Activated CD4-positive, alpha-beta T cell treated with anti-CD3 and anti-CD28 coated beads, Interleukin-2, amount 50 U/mL, for 48 hours (primary cell): ENCODE data around the gene PIN1.
"Not testable (repeated sequence)": the region's sequence is repeated elsewhere in the genome, so short reads cannot be mapped to it uniquely, and the experiment has no call there.

Experiments used
- DNase-seq, 2 experiments: peaks; one replicate each; pipeline ENCODE4 v3.0.0-alpha.2; 2020

PIN1 gene

DNA sequence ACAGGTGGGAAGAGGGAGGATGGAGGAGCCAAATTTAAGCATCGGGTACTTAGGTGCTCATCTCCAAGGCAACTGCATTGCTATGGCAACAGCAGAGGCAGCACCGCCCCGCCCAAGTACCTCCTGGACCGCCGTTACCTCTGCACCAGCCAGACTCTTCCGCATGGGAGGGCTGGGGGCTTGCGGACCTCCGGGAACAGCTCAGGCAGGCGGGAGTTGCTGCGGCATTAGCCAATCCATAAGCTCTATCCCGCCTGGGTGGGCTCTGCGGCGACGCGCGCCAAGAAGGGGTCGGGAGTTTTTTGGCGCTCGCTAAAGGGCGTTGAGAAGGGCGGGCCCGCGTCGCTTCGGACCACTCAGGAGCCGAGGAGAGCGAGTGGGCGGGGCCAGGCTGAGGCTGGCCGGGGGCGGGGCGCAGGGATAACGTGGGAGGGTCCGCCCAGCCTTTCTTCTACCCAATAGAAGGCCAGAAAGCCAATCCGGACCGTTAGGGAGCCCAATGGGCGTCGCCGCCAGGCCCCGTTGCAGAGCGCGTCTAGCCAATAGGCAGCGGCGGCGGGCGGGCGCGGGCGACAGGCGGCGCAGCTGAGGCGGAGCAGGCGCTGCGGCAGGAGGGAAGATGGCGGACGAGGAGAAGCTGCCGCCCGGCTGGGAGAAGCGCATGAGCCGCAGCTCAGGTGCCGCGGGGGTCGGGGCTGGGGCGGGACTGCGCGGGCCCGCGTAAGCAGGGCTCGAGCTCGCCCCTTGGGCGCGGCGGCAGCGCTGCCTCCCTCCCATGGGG is at the start of gene PIN1:
Gene PIN1 (plus strand): TSS at position 593 of the 781 bp plus-strand sequence. CDS start 27 bp downstream, at position 620.
- peak; percentile 99 for DNase-seq

DNA sequence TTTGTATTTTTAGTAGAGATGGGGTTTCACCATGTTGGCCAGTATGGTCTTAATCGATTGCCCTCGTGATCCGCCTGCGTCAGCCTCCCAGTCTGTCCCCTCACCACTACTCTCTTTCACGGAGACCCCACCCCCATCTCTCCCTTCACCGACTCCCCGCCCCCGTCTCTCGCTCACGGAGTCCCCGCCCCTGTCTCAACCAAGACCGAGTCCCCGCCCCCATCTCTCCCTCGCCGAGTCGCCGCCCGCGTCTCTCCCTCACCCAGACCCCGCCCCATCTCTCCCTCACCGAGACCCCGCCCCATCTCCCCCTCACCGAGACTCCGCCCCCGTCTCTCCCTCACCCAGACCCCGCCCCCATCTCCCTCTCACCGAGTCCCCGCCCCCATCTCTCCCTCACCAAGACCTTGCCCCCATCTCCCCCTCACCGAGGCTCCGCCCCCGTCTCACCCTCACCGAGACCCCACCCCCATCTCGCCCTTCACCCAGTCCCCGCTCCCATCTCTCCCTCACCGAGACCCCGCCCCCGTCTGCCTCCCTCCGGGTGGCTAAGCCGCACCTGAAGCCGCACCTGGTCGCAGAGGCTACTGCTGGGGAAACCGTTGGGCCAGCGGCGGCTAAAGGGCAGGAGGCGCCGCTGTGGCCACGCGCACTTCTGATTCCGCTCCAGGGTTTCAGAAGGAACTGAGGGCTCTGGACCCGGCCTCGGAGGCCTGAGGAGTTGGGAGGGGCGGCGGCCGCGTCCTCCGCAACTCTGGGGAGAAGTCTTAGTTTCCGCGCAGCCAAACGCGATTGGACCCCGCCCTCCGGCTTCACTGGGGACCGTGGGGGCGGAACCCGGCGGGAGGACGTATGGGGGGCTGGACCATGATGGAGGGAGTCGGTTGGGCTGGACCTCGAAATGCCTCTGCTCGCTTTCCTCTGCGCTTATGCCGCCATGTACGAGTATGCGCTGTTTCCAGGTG is 49.5 kb upstream of the PIN1 start:
- DNase-seq: peak; percentile 99

DNA sequence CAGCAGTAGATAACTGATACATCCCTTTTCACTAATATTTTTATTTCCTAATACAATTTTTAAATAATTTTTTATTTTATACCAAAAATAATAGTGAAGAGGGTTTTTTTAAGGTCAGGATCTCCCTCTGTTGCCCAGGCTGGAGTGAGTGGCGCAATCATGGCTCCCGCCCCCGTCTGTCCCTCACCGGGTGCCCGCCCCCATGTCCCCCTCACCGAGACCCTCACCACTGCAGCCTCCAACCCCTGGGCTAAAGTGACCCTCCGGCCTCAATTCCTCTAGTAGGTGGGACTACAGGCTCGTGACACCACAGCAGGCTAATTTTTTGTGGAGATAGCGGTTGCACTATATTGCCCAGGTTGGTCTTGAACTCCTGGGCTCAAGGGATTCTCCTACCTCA is 48.8 kb upstream of the PIN1 start:
- DNase-seq: no peak

DNA sequence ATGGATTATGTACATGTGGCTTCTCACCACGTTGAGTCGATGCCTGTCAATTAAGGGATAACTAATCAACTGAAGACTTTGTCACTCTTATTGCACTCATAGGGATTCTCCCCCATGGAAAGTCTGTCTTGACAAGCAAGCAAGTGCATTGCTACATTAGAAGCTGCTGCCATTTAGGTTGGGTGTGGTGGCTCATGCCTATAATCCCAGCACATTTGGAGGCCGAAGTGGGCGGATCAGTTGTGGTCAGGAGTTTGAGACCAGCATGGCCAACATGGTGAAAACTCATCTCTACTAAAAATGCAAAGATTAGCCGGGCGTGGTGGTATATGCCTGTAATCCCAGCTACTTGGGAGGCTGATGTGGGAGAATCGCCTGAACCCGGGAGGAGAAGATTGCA is 48.3 kb upstream of the PIN1 start:
- DNase-seq: no peak

DNA sequence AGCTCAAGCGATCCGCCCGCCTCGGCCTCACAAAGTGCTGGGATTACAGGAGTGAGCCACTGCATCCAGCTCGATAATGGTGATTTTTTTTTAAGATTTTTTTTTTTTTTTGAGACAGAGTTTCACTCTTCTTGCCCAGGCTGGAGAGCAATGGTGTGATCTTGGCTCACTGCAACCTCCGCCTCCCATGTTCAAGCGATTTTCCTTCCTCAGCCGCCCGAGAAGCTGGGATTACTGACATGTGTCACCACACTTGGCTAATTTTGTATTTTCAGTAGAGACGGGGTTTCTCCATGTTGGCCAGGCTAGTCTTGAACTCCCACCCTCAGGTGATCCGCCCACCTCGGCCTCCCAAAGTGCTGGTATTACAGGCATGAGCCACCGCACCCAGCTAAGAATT is 46.5 kb upstream of the PIN1 start:
- not testable (repeated sequence) for DNase-seq

DNA sequence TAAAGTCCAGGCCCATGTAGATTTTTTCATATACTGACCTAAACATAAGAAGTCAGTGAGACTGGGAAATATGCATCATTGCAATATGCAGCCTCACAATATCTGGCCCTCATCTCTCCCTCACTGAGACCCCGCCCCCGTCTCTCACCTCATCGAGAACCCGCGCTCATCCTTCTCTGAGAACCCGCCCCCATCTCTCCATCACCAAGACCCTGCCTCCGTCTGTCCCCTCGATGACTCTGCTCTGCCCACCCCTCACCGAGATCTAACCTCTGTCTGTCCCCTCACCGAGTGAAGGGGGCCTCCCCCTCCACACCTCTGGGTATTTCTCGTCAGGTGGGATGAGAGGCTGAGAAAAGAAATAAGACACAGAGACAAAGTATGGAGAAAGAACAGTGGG is 46.1 kb upstream of the PIN1 start:
- no peak for DNase-seq

DNA sequence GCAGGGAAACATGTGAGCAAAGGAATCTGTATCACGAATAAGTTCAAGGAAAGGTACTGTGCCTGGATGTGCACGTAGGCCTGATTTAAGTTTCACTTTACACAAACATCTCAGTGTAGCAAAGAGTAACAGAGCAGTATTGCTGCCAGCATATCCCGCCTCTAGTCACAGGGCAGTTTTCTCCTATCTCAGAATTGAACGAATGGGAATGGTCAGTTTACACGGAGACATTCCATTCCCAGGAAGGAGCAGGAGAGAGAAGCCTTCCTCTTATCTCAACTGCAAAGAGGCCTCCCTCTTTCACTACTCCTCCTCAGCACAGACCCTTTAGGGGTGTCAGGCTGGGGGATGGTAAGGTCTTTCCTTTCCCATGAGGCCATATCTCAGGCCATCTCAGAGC is 45.5 kb upstream of the PIN1 start:
- DNase-seq: not testable (repeated sequence)

DNA sequence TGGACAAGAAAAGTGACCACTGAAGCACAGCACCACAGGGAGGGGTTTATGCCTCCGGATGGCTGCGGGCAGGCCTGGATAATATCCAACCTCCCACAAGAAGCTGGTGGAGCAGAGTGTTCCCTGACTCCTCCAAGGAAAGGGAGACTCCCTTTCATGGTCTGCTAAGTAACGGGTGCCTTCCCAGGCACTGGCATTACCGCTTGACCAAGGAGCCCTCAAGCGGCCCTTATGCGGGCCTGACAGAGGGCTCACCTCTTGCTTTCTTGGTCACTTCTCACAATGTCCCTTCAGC is 44.1 kb upstream of the PIN1 start:
- DNase-seq: not testable (repeated sequence)

DNA sequence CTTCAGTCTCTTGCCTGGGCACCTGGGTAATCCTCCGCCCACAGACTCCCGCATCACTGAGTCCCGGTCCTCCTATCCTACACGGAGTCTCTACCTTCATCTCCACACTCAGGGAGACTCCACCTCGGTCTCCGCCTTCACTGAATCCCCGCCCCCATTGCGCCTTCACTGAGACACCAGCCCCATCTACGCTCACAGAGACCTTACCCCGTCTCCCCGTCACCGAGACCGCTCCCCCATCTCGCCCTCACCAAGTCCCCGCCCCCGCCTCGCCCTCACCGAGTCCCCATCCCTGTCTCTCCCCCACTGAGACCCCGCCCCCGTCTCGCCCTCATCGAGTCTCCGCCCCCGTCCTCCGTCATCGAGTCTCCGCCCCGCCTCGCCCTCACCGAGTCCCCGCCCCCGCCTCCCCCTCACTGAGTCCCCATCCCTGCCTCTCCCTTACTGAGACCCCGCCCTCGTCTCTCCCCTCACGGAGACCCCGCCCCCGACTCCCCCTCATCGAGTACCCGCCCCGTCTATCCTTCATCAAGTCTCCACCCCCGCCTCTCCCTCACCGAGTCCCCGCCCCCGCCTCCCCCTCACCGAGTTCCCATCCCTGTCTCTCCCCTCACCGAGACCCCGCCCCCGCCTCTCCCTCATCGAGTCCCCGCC is 43.4 kb upstream of the PIN1 start:
- peak; percentile 88 to 89 for DNase-seq

DNA sequence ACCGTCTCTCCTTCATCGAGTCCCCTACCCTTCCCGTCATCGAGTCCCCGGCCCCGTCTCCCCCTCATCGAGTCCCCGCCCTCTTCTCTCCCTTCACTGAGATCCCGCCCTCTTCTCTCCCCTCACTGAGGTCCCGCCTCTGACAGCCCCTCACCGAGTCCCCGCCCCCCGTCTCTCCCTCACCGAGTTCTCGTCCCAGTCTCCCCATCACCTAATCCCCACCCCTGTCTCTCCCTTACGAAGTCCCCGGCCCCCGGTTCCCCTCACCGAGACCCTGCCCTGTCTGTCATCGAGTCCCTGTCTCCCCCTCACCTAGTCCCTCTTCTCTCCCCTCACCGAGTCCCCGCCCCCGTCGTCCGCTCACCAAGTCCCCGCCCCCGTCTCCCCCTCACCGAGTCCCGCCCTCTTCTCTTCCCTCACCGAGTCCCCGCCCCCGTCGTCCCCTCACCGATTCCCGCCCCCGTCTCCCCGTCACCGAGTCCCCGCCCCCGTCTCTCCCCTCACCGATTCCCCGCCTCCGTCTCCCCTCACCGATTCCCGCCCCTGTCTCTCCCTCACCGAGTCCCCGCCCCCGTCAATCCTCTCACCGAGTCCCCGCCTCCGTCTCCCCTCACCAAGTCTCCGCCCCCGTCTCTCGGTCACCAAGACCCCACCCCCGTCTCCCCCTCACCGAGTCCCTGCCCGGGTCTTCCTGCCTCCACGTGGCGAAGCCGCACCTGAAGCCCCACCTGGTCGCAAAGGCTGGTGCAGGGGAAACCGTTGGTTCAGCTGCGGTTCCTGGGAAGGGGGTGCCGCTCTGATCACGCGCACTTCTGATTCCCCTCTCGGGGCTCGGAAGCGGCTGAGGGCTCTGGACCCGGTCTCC is 42.7 kb upstream of the PIN1 start:
- peak; percentile 87 to 92 for DNase-seq

DNA sequence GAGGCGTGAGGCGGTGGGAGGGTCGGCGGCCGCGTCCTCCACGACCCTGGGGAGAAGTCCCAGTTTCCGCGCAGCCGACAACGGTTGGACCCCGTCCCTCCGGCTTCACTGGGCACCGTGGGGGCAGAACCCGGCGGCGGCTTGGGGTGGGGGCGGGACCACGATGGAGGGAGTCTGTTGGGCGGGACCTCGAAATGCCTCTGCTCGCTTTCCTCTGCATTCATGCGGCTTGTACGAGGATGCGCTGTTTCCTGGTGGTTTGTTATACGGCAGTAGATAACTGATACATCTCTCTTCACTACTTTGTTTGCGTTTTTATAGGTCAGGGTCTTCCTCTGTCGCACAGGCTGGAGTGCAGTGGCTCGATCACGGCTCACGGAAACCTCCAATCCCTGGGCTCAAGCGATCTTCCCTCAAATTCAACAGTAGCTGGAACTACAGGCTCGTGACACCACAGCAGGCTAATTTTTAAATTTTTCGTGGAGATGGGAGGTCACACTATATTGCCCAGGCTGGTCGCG is 42.0 kb upstream of the PIN1 start:
- DNase-seq: peak; percentile 60 to 66

DNA sequence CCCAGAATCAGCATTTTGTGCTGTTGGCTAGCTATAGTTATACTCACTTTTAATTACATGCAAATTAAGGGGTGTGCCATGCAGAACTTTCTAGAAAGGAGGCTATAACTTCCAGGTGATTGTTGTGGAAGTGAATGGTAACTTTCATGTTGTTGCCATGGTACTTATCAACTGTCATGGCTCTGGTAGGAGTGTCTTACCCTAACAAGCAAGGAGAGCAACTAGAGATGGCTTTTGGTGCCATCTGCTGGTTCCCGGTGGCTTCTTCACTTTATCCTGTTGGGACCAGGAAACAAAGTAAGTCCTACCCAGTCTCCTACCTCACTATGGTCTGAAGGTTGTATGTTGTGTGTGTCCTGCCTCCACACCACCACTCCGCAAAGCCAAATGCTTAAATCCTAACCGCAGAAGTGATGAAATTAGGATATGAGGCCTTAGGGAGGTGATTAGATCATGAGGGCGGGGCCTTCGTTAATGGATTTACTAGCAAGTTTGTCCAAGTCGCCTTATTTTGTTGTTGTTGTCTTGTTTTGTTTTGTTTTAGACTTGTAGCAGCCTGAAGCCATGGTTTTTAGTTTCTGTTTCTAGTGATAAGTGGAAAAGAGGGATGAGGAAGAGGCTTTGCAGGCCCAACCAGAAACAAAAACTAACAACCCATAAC is 38.9 kb upstream of the PIN1 start:
- DNase-seq: peak; percentile 84 to 89

DNA sequence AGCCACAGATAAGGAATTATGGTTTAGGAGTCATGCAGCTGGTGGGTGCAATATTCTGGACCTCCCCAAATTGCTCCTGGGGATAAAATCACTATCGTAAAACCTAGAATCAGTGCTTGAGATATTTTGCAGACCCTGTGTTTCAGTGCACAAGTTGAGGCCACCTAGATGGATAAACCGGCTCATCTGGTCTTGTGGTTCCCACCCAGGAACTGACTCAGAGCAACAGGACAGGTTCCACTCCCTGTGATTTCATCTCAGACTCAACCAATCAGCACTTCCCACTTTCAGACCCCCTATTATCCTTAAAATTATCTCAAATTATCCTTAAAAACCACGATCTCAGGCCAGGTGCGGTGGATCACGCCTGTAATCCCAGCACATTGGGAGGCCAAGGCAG is 37.2 kb upstream of the PIN1 start:
- no peak for DNase-seq

DNA sequence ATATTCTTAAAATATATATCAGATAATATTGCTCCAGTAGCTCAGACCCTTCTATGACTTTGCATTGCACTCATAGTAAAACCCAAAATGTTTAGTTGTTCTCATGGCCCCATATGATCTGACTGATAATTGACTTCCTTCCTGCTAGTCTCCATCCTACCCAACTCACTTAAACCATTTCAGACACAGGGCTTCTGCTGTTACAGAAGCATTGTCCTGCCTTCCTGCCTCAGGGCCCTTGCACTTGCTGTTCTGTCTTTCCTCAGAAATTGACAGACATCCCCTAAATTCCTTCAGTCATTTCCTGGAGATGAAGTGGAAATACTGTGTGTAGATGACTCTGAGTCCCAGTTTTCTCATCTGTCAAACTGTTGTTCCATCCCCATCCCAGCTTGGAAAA is 36.0 kb upstream of the PIN1 start:
- no peak for DNase-seq

DNA sequence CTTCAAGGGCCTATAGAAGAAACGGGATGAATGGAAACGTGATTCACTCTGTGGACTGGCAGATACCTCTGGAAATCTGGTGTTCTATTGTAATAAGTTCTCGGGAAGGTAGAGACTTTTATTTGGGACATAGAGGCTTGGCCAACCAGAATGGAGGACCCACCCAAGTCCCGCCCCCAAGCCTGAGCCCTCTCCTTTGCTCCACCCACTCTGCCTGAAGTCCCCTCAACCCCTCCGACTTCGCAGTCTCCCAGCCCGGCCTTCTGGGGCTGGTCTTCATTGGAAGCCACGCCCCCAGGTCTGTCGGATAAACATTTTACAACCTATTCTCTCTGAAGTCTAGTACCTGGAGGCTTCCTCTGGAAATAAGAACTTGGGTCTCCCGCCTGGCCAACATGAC is 33.1 kb upstream of the PIN1 start:
- no peak for DNase-seq

DNA sequence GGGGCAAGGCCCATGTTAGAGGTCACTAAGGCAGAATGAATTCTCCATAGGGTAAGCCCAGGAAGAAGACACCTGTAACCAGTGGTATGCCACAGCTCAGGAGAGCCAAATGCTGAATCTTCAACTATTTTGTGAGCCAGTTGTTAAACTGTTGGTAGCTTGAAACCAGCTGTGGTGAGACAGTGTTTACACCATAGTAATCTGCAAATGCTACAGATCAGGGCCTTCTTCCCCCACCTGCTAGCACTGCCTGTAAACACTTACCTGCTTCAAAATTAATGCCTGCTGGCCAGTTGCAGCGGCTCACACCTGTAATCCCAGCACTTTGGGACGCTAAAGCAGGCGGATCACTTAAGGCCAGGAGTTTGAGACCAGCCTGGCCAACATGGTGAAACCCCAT is 28.3 kb upstream of the PIN1 start:
- DNase-seq: no peak

DNA sequence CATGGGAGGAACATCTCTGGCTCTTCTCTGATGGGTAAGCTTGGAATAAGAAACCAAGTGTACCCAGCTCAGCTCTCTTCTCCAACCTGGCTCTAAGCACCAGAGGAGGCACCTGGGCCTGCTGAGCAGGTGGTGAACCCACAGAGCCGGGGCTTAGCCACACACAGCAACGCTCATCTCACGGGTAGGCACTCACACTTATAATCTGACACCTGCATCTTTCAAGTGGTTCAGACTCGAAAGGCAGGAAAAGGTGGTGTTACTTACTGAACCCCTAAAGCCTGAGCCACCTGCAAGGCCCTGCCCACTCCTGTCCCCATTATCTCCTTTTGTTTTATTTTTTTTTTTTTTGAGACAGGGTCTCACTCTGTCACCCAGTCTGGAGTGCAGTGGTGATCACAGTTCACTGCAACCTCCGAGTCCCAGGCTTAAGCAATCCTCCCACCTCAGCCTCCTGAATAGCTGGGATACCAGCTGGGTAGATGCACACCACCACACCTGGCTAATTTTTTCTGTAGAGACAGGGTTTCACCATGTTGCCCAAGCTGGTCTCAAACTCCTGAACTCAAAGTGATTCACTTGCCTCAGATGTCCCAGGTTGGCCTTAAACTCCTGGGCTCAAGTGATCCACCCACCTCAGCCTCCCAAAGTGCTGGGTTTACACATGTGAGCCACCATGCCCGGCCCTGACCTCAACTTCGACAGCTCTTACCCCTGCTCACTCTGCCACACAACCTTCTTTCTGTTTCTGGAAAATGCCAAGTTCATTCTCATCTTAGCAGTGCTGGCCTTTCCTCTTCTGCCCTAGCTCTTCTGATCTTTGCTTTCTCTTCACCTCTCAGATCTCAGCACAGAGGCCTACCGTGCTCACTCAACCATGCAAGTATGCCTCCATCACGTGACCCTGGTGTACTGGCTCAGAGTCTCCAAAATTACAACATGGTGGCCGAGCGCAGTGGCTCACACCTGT is 26.0 kb upstream of the PIN1 start:
- no peak for DNase-seq

DNA sequence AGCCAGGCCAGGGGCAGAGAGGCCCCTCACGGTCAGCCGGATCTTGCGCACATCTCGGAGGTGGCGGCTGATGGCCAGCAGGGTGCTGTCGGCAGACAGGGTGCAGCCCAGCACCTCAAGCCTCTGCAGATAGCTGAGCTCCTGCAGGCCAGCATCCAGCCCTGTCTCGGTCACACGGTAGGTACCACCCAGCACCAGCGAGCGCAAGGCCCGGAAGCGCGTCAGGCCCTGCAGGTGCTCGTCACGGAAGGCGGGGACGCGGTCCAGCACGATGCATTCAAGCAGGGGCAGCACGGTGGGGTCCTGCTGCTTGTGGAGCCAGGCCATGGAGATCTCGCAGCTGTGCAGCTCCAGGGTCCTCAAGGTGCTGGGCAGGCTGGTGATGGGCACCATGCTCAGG is 24.0 kb upstream of the PIN1 start:
- DNase-seq: no peak

DNA sequence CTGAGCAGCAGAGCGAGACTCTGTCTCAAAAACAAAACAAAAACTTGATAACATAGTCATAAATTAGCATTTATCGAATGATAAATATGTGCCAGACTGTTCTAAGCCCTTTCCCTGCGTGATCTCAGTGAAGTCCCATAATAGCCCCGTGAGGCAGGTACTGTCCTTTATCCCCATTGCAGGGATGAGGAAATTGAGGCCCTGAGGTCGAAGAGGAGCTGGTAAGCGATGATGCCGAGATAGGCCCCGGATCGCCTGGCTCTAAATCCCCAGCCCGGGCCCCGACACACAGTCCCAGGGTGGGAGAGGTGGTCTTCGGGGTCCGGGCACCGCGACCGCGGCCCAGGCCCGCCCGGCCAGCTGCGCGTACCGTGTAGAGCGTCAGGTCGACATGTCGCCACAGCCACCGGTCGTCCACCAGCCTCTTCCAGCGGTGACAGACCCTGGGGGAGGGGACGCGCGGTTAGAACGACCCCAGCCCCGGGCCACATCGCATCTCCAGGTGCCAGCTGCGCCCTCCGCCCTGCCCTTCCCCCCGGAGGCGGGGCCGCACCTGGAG is 16.9 kb upstream of the PIN1 start:
- DNase-seq: peak in 1 of 2 experiments; percentile 17
